WI38 (cell line): ENCODE data around the gene EWSR1.
"Not testable (repeated sequence)": the region's sequence is repeated elsewhere in the genome, so short reads cannot be mapped to it uniquely, and the experiment has no call there.

Experiments used
- H3K4me3 ChIP-seq: 2 replicates; pipeline ENCODE4 v1.5.1; 2011; ENCODE audit warnings: low read depth, mild to moderate bottlenecking, control low read depth, low read length
- CTCF ChIP-seq: IDR thresholded peaks from 2 replicates; pipeline ENCODE4 v1.5.1; 2012; ENCODE audit warnings: low read depth, mild to moderate bottlenecking, control low read depth, low read length

Gene EWSR1

GRCh38 chr22:29267858-29268510 is at the start of gene EWSR1, which contains the start of gene RHBDD3:
TSS of gene EWSR1 (plus strand) at chr22:29268268. CDS start at chr22:29268337, 69 bp downstream.
TSS of gene RHBDD3 (minus strand) at chr22:29267981. CDS start at chr22:29265626, 2,355 bp downstream.
- peak within 1 kb of the TSS; percentile 90 for H3K4me3 ChIP-seq
- no peak for TF ChIP-seq CTCF

GRCh38 chr22:29218758-29219408 is 49.2 kb upstream of the EWSR1 start:
- TF ChIP-seq CTCF, result no peak
- no peak overlapping the region for H3K4me3 ChIP-seq

GRCh38 chr22:29219409-29219782 is 48.7 kb upstream of the EWSR1 start:
- not testable (repeated sequence) for H3K4me3 ChIP-seq

- no peak overlapping the region for H3K4me3 ChIP-seq
- no peak for TF ChIP-seq CTCF
These were observed 48.0 kb upstream of the EWSR1 start for GRCh38 chr22:29219881-29220670.

GRCh38 chr22:29224121-29224858 is 43.8 kb upstream of the EWSR1 start:
- TF ChIP-seq CTCF, result no peak
- no peak overlapping the region for H3K4me3 ChIP-seq

GRCh38 chr22:29224859-29225410 is 43.1 kb upstream of the EWSR1 start:
- H3K4me3 ChIP-seq, result no peak overlapping the region
- no peak for TF ChIP-seq CTCF

GRCh38 chr22:29225422-29226090 is 42.5 kb upstream of the EWSR1 start:
- H3K4me3 ChIP-seq, result no peak overlapping the region
- no peak for TF ChIP-seq CTCF
